NOMO-1 (cell line): ENCODE results near the gene BHLHA15.

Experiments
- DNase-seq, 2 experiments: peaks; one replicate each; lab custom pipeline; 2025; ENCODE audit not compliant: unreplicated experiment in 2 of 2; lab: John Stamatoyannopoulos, UW

The BHLHA15 gene

GRCh38 chr7:98223351-98223897, 12.2 kb downstream of the BHLHA15 start:
- no peak for DNase-seq

DNA sequence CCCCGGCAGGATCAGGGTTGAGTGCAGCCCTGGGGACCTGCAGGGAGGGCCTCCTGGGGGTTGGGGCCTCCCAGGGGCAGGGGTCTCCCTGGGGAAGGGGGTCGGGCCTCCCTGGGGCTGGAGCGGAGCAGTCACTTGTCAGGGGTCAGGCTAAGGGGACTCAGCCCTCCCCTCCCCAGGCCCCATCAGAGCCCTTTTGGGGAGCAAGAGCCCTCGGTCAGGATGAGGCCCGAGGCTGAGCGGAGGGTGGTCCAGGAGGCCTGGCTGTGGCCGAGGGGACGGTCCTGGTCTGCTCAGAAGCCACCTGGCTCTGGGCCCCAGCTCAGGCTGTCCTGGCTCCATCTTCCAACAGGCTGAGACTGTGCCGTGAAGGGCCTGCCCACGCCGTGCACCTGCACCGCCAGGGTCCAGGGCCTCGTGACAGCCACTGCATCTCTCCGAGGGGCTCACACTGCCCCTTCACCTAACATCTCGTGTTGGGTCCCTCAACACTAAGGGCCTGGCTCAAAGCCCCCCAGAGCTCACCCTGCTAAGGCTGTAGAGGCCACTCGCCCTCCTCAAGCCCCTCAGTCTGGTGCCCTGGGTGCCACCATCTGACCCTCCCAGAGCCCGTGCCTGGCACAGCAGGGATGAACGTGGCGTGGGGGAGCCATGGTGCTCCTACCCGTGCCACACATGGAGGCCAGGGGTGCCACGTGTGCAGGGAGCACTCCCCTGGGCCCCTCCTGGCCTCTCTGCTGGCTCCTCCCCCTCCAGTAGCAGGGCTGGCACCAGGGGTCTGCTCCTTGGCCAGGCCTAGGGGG, 12.9 kb downstream of the BHLHA15 start:
- DNase-seq: no peak

DNA sequence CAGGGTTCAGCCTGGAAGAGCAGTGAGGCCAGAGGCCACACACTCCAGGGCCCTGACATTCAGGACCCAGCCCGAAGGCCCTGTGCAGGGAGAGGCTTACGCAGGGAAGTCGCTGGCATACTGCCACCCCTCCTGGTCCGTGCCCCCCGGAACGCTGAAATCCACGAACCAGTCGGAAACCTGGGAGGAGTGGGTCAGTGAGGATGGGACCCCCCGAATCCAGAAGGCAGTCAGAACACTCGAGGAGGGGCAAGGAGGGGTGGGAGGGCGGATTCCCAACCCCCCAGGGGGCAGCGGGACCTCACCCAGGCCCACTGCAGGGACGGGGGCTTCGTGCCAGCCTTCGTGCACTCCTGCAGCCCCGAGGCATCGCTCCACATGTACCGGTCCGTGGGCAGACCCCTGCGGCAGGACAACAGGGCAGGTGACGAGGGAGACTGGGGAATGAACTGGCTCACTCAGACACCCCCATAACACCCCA, 13.5 kb downstream of the BHLHA15 start:
- no peak for DNase-seq

GRCh38 chr7:98225913-98226614, 14.8 kb downstream of the BHLHA15 start:
- no peak for DNase-seq

DNA sequence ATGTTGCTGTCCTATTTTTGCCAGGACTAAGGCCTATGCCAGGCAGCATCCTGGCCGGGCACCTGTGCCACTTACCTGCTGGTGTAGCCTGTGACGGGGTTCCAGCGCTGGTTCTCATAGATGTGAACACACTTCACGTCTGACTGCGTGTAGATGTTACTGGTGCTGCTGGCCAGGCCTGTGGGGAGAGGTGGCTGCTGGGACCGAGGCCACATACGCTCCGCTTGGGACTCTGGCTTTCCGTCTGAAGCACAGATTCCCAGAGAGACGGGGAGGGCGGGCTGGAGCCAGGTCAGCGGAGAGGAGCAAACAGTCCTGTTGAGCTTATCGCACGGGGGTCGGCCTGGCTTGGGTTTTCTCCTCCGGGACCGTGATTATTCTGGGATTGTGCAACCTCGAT, 16.7 kb downstream of the BHLHA15 start:
- DNase-seq: no peak

GRCh38 chr7:98228801-98229200, 17.6 kb downstream of the BHLHA15 start:
- no peak for DNase-seq

- no peak for DNase-seq
These were observed 18.2 kb downstream of the BHLHA15 start for GRCh38 chr7:98229441-98229840.

DNA sequence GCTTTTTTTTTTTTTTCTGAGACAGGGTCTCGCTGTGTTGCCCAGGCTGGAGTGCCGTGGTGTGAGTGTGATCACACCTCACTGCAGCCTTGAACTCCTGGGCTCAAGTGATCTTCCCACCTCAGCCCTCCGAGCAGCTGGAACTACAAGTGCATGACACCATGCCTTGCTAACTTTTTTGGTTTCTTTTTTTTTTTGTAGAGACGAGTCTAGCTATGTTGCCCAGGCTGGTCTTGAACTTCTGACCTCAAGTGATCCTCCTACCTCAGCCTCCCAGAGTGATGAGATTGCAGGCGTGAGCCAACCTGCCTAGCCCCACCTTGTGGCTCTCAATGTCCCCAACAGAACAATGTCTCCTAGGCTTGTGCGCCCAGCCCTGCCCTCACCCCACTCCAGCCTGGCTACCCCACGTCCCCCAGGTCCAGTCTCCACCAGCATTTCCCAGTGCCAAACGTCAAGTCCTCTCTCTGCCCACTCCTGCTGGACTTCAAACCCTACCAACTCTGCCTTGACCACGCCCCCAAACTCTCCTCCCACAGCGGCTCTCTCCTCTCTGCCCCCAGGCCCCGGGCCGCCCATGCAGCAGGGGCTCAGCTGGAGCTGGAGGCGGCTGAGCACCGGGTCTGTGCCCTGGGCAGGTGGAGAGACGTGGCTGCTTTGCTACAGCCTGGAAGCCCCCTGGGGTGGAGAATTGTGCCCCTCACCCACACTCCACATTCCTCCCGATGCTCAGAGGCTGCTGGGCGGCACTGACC, 18.9 kb downstream of the BHLHA15 start:
- no peak for DNase-seq

DNA sequence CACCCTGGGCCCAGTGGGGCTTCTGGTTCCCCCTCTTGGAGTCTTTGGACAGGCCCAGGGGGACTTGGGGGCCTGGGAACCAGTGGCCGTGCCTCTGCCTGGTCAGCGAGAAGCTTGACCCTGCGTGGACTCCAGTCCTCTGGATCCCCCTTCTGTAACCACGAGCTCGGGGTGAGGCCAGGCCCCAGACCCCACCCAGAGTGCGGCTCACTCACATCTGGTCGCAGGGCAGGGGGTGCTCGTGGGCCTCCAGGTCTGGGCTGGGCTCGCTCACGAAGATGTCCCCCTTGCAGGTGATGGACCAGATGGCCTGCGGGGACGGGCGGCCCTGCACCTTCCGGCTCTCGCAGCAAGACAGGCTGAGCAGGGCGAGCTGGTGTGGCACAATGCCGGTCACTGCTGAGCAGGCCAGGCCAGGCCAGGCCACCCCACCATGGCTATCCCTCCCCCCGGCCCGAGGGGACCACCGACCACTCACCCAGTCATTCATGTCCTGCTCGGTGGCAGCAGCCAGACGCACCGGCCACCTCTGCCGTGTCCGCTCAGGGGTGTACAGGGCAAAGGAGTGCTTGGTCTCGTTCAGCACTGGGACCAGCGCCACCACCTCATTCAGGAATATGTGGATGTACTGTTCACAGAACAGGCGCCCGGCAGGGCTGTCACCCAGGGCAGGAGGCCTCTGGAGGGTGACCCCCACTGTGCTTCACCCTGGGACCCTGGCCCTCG, 19.7 kb downstream of the BHLHA15 start:
- no peak for DNase-seq

DNA sequence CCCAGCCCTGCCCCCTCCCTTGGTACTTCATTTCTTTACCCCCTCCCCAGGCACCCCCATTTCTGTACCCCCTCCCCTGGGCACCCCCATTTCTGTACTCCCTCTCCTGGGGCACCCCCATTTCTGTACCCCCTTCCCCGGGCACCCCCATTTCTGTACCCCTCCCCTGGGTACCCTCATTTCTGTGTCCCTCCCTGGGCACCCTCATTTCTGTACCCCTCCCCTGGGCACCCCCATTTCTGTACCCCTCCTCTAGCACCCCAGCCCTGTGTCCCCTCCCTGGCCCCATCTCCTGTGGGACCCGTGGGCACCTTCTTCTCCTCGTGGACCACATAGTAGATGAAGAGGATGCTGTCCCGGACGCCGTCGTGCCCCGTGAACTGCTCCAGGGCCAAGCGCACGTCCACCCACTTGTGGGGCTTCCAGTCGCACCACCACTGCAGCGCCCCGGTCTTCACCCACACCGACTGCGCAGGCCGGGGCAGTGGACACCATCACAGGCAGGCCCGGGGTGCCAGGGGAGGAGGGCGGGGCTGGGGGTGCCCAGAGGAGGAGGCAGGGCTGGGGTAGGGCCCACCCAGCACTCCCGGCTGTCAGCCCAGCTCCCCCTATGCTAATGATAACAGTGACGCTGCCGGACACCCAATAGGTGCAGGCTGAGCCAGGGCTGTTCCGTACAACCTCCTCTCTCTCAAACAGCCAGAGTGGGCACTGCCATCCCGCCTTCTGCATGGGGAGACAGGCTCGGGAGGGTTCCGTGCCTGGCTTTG, 20.4 kb downstream of the BHLHA15 start:
- no peak for DNase-seq

DNA sequence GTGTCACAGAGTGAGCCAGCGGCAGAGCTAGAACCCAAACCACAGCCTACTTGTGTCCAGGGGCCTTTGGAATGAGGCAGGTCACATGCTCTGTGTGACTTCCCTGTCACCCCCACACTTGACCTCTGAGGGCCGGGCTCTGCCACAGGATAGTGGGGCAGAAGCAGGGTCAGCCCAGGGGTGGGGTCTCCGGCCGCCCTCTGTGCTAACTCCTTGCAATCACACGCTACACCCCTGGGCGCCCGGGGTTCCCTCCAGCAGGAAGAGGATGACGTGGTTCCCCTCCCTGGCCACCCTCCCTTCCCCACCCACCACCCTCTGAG, 21.0 kb downstream of the BHLHA15 start:
- no peak for DNase-seq

GRCh38 chr7:98232799-98233198, 21.6 kb downstream of the BHLHA15 start:
- no peak for DNase-seq

DNA sequence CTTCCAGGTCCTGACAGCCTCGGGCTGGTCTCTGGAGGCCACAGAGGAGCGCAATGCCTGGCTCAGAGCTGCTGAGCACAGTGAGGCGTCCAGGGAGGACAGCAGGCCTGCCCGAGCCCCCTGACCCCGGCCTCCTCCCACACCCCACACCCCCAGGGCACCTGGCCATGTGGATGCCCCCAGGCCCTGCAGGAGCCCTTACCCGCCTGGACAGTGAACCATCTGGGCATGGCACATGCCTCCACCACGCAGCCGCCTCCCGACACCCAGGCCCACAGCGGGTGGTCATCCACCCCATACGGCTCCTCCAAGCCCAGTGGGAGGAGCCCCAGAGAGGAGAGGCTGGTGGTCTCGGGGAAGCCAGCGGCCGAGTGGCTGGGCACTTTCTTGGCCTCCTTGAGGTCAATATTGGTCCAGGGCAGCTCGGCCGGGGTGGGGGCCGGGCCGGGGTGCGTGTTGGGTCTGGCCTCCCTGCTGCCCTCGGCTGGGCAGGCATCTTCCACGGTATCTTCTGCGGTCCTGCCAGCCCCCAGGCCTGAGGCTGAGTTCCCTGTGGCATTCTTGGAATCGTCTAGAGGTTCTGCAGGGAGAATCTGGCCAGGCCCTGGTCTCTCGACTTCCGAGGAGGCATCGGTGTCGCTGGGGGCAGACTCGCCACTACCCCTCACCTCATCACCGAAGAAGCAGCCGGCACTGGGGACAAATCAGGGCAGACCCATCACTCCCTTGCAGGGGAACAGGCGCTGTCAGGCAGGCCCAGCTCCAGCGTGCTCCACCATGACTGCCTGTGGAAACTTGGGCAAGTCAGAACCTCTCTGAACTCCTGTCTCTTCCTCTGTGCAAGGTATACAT, 22.2 kb downstream of the BHLHA15 start:
- DNase-seq: no peak

DNA sequence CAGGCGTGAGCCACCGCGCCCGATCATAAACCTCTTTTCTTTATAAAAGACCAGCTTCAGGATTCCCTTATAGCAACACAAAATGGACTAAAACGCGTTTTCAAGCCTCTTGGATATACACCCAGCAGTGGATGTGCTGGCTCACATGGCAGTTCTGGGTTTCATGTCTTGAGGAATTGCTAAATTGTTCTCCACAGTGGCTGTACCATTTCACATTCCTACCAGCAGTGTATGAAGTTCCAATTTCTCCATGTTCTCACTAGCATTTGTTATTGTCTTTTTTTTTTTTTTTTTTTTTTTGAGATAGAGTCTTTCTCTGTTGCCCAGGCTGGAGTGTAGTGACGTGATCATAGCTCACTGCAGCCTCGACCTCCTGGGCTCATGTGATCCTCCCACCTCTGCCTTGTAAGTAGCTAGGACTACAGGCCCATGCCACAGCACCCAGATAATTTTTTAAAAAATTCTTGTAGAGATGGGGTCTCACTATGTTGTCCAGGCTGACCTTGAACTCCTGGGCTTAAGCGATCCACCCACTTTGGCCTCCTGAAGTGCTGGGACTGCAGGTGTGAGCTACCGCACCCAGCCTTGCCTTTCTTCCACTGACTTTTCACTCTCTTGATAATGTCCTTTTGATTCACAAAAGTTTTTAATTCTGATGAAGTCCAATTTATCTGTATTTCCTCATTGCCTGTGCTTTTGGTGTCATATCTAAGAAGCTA, 23.3 kb downstream of the BHLHA15 start:
- no peak for DNase-seq

DNA sequence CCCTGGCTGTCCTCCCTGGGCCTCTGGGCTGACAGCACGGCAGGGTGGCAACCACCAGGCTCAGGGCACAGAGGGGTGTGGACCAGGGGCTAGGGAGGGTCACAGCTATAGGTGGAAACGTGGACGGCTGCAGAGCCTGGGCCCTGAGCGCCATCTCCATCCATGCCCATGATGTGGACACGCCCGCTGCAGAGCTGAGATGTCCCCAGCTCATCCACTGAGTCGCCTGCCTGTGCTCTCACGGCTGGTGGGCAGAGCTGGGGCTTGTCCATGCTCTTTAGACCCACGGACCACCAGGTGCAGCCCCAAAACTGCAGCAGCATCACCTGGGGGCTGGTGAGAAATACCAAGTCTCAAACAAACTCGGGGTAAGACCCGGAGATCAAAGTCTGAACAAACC, 24.7 kb downstream of the BHLHA15 start:
- no peak for DNase-seq

DNA sequence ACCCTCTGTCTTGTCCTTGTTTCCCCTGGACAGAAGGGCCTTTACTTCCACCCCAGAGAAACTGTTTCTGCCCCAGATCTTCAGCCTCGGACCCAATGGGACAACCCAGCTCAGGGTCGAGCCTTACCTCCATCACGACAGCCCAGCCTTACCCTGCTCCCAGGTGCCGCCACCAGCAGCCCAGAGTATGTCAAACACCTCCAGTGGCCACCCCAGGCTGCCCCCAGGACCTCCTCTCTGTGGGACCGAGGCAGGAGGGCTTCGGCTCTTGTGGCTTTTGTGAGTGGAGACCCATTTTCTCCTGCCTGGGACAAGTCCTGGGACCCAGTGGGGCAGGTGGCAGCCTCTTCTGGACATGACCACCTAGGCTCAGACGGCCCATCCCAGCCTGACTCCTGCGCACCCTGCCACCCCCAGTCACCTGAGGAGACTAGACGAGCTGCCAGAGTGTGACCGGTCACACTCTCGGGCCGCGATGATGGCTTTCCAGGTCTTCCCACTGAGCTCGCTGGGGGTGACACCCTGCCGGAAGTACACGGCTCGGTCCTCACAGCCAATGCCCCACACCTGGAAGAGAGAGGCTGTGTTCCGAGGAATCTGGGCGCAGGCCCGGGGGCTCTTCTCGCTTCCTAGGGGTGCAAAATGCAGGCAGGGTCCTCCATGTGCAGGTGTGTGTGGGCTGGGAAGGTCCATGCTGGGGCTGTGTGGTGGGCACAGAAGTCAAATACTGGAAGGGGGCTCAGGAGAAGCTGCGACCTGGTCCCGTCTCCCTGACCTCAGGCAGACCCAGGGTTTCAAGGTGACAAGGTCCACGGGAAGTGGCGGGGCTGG, 25.3 kb downstream of the BHLHA15 start:
- no peak for DNase-seq

DNA sequence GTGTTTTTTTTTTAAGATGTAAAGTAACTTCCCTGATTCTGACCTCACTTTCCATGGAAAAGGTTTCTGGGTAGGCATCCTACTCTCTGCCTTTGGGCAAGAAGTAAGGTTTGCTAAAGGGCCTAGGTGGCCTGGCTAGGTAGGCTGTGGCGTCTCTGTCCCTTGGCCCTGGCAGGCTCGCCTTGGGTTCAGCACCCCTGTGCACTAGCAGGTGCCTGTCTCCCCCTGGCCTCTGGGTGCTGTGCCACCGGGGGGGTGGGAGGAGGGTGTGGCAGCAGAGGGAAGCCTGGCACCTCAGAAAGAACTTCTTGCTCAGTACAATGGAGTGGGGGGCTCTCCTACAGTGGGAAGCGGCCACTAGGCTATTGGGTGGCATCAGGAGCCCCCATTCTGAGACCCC, 26.8 kb downstream of the BHLHA15 start:
- DNase-seq: no peak

- no peak for DNase-seq
These were observed 27.7 kb downstream of the BHLHA15 start for GRCh38 chr7:98238976-98239375.
